Fibroblast of mammary gland (primary cell): ENCODE measurements around the gene PPP6R3.
"Not testable (repeated sequence)": the region's sequence is repeated elsewhere in the genome, so short reads cannot be mapped to it uniquely, and the experiment has no call there.

Source experiments
- DNase-seq: peaks from one replicate; pipeline ENCODE4 v3.0.0-alpha.2; 2010; ENCODE audit warnings: low read depth
- H3K4me3 ChIP-seq: 2 replicates; pipeline ENCODE4 v1.5.1; 2011; ENCODE audit warnings: low read depth, mild to moderate bottlenecking, low read length, moderate library complexity; ENCODE audit not compliant: control insufficient read depth
- TF ChIP-seq, protein P1 (sequence below): conservative IDR thresholded peaks from 2 replicates; pipeline ENCODE4 v1.5.1; 2011; ENCODE audit warnings: low read depth, low read length, inconsistent platforms; ENCODE audit not compliant: control insufficient read depth, insufficient read depth

PPP6R3 gene

DNA sequence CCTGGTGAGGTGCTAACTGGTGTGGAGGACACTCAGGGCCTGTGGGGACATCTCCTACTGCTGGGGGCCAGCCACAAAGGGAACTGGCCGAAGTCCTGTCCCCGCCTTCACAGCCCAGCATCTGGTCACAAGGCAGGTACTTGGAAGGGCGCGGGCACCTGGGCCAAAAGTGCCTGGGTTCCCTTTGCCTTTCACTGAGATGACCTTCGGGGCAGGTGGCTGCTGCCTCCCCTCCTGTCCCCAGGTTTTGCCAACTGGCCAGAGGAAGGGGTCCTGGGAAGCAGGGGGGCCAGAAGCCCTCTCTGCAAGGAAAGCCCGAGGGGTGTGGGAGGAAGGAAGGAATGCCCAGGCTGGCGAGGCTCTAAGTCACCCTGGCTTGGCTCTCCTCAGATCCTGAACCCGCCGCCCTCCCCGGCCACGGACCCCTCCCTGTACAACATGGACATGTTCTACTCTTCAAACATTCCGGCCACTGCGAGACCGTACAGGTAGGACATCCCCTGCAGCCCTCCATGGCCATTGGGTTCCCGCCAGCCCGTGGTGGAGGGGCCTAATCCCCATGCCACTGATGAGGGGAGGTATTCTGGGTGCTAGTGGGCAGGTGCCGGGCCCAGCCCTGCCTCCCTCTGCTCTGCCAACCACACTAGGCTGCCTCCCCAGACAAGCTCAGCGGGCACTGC is 14.4 kb upstream of the PPP6R3 start:
- DNase-seq: no peak
- TF ChIP-seq, protein P1, sequence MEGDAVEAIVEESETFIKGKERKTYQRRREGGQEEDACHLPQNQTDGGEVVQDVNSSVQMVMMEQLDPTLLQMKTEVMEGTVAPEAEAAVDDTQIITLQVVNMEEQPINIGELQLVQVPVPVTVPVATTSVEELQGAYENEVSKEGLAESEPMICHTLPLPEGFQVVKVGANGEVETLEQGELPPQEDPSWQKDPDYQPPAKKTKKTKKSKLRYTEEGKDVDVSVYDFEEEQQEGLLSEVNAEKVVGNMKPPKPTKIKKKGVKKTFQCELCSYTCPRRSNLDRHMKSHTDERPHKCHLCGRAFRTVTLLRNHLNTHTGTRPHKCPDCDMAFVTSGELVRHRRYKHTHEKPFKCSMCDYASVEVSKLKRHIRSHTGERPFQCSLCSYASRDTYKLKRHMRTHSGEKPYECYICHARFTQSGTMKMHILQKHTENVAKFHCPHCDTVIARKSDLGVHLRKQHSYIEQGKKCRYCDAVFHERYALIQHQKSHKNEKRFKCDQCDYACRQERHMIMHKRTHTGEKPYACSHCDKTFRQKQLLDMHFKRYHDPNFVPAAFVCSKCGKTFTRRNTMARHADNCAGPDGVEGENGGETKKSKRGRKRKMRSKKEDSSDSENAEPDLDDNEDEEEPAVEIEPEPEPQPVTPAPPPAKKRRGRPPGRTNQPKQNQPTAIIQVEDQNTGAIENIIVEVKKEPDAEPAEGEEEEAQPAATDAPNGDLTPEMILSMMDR: no peak
- no peak overlapping the region for H3K4me3 ChIP-seq

GRCh38 chr11:68447015-68447801 is 13.3 kb upstream of the PPP6R3 start:
- no peak overlapping the region for H3K4me3 ChIP-seq
- DNase-seq: peak; percentile 66
- TF ChIP-seq, protein P1: peak; percentile 78

GRCh38 chr11:68447914-68448313 is 12.6 kb upstream of the PPP6R3 start:
- DNase-seq, H3K4me3 ChIP-seq: not testable (repeated sequence)

DNA sequence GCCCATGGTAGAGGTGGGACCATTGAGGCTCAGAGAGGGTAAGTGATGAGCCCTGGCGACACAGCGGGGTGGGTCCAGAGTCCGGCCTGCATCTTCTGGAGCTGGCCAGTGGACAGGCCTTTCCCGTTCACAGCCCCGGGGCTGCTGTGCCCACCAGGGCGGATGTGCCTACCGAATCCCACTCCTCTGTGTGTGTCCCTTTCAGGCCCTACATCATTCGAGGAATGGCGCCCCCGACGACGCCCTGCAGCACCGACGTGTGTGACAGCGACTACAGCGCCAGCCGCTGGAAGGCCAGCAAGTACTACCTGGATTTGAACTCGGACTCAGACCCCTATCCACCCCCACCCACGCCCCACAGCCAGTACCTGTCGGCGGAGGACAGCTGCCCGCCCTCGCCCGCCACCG is 11.9 kb upstream of the PPP6R3 start:
- no peak overlapping the region for H3K4me3 ChIP-seq
- TF ChIP-seq, protein P1: no peak
- DNase-seq: no peak

- TF ChIP-seq, protein P1: no peak
- H3K4me3 ChIP-seq: no peak overlapping the region
- no peak for DNase-seq
Measured at GRCh38 chr11:68449951-68450350, 10.6 kb upstream of the PPP6R3 start.

DNA sequence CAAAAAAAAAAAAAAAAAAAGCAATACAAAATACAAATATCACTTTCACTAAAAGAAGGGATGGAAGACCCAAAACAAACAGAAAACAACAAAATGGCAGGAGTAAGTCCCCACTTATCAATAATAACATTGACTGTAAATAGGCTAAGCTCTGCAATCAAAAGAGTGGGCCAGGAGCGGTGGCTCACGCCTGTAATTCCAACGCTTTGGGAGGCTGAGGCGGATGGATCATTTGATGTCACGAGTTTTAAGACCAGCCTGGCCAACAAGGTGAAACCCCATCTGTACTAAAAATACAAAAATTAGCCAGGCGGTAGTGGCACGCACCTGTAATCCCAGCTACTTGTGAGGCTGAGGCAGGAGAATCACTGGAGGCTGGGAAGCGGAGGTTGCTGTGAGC is 9.8 kb upstream of the PPP6R3 start:
- H3K4me3 ChIP-seq: no peak overlapping the region
- TF ChIP-seq, protein P1: no peak
- no peak for DNase-seq

GRCh38 chr11:68454767-68455166 is 5.8 kb upstream of the PPP6R3 start:
- H3K4me3 ChIP-seq: no peak overlapping the region
- TF ChIP-seq, protein P1: no peak
- DNase-seq: no peak
